ENCODE measurements around the gene IZUMO1.
"Not testable (repeated sequence)": the region's sequence is repeated elsewhere in the genome, so short reads cannot be mapped to it uniquely, and the experiment has no call there.

IZUMO1 gene

DNA sequence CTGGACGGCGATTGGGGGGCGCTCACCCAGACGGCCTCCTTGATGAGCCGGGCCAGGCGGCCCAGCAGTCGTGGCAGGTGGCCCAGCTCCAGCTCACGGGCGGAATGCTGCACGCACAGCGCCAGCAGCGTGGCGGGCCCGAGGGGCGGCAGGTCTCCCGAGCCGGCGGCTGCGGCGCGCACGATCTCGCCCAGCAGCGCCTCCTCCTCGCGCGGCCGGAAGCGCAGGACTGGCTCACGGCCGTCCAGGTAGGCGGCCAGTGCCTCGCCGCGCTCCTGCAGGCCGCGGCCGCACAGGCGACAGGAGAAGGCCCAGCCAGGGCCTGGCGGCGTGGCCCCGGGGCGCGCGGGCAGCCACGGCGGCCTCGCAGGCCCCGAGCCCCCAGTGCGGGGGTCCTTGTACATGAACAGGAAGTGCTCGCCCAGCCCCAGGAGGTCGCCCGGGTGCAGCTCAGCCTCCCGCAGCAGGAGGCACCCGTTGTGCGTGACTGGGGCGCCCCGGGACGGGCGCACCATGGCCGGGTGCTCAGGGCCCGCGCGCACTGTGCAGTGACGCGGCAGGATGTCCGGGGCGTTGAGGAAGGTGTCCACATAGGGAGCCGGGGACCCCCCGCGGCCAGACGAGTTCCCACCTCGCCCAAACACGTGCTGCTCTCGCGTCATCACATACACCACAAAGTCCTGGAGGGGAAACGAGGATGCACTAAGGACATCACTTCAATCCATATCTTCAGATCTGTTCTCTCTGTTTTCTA is 17.6 kb downstream of the IZUMO1 start:
- no peak for DNase-seq (ENCODE audit: insufficient read length)
- FAIRE-seq, result no peak
- no peak for TF ChIP-seq TAF1 (IDR thresholded peaks at IDR 0.05; ENCODE audit: borderline replicate concordance, low read depth, low read length)
- TF ChIP-seq POLR2AphosphoS5 (IDR thresholded peaks at IDR 0.05; ENCODE audit: low read depth, low read length), result no peak
- TF ChIP-seq POLR2A (IDR thresholded peaks at IDR 0.05; ENCODE audit: low read depth, low read length), result no peak

DNA sequence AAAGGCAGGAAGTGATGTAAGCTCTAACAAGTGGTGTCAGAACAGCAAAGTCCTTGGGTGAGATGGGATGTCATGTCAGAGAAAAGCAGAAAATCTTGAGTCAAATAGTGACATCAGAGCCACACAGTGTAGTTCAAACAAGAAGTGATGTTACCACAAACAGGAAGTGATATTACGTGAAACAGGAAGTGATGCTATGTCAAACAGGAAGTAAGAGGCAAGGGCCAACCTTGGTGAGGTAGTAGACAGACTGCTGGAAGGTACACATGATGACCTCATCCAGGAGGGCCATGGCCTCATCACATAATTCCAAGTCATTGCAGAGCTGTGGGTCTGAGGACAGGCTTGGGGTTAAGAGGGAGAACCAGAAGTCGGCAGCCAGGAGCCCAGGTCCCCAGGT is 20.2 kb downstream of the IZUMO1 start:
- FAIRE-seq, result no peak
- TF ChIP-seq TAF1 (IDR thresholded peaks at IDR 0.05; ENCODE audit: borderline replicate concordance, low read depth, low read length) (no peak), POLR2AphosphoS5 (IDR thresholded peaks at IDR 0.05; ENCODE audit: low read depth, low read length) (no peak), POLR2A (IDR thresholded peaks at IDR 0.05; ENCODE audit: low read depth, low read length) (no peak)
- no peak for DNase-seq (ENCODE audit: insufficient read length)

DNA sequence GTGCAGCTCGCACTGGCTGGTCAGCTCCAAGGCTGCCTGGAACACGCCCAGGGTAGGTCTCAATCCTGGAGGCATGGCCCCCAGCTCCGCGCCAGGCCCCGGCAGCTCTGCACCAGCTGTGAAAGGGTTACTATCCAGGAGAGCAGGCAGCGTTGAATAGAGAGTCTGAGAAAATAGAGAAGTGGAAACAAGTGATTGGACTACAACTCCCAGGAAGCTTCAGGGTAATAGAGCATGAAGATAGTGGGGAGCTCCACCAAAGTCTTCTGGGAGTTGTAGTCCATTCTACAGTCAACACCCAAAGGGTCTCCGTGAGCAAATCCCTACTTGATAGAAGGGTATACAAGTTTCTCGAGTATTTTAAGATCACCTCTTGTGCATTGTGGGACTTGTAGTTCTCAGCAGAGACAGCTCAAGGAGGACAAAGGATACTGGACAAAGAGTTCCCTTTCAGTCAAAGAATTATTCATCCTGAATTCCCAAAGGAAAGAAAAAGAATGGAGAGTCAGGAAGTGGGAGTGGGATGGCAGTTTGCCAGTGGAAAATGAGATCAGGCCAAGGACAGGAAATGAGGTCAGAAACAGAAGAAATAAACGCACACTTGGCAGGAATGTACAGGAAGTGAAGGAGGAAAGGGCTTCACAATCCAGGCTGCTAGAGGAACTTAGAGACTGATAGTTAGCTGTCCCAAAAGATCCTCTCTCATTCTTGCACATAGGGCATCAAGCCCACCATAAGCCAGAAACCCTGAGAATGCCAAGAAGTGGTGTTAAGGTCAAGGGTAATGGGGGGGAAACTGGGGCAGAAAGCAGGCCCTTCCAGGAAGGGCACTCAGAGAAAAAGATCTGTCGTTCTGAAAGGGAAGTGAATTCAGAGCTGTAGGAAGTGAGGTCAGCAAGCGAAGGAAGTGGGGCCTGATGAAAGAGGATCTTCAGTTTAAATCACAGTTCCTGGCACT is 21.6 kb downstream of the IZUMO1 start:
- FAIRE-seq, result no peak
- no peak for TF ChIP-seq POLR2AphosphoS5 (IDR thresholded peaks at IDR 0.05; ENCODE audit: low read depth, low read length)
- TF ChIP-seq POLR2A (IDR thresholded peaks at IDR 0.05; ENCODE audit: low read depth, low read length), result no peak
- TF ChIP-seq TAF1 (IDR thresholded peaks at IDR 0.05; ENCODE audit: borderline replicate concordance, low read depth, low read length), result no peak
- DNase-seq (ENCODE audit: insufficient read length), result no peak

GRCh38 chr19:48722196-48722708 is 24.5 kb downstream of the IZUMO1 start:
- FAIRE-seq (no peak), DNase-seq (ENCODE audit: insufficient read length) (no peak)
- TF ChIP-seq POLR2A (IDR thresholded peaks at IDR 0.05; ENCODE audit: low read depth, low read length), result no peak
- no peak for TF ChIP-seq POLR2AphosphoS5 (IDR thresholded peaks at IDR 0.05; ENCODE audit: low read depth, low read length)

- FAIRE-seq (peak; percentile 98), DNase-seq (ENCODE audit: insufficient read length) (peak; percentile 97)
- TF ChIP-seq TAF1 (IDR thresholded peaks at IDR 0.05; ENCODE audit: borderline replicate concordance, low read depth, low read length) (no peak), POLR2A (IDR thresholded peaks at IDR 0.05; ENCODE audit: low read depth, low read length) (peak; percentile 47; the same call in 1 of the 2 replicates)
Measured at GRCh38 chr19:48720613-48721296, 26.0 kb downstream of the IZUMO1 start.

DNA sequence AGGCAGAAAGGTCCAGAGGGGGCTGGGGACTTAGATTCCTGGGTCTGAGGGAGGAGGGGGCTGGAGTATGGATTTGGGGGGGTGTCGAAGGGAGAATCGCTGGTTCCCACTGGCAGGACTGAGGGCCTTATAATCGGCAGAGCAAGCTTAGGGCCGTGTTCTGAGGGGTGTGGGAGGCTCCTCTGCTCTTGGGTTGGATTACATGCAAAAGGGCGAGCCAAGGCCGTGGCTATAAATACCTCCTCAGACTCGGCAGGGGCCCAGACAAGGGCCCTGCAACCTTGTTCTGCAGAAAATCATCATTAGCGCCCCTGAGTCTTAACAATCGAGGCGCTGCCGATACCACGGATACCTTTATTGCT is 26.5 kb downstream of the IZUMO1 start:
- TF ChIP-seq POLR2A (IDR thresholded peaks at IDR 0.05; ENCODE audit: low read depth, low read length), result no peak
- no peak for TF ChIP-seq POLR2AphosphoS5 (IDR thresholded peaks at IDR 0.05; ENCODE audit: low read depth, low read length)
- no peak for TF ChIP-seq TAF1 (IDR thresholded peaks at IDR 0.05; ENCODE audit: borderline replicate concordance, low read depth, low read length)
- FAIRE-seq (no peak), DNase-seq (ENCODE audit: insufficient read length) (no peak)

DNA sequence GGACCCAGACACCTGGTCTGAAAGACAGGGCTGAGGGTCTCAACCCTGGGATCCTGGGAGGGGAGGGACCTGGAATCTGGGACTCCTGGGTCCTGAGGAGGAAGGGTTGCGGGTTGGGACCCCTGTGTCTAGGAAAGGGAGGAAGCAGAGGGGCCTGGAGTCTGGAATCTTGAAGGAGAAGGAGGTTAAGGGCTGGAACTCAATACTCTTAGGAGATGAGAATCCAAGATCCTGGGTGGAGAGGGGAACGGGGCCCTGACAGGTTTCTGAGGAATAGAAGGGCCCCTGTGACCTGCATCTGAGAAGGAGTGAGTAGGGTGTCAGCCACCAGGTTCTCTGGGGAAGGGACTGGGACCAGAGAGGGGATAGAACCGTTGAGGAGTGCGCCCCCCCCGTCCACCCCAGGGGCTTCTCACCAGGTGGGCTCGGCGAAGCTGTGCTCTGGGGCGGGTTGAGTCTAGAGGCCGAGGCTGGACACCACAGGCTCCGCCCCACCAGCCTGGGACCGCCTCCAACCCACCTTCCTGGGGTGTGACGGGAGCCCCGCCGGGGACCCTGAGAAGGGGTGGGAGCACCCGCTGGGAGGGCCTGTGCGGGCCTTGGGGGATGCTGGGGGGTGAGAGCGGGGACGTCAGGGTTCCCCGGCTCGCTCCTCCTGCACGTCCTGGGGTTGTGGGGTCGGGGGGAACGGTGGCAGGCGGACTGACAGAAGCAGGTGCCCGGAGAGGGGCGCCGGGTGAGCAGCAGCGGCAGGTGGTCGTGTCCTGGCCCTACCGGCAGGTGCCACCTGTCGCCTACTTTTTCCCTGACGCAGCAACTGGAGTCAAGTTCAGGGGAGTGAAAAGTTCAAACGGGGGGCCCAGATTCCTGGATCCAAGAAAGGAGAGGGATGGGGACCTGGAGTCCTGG is 27.2 kb downstream of the IZUMO1 start, which contains the start of gene MAMSTR:
MAMSTR (minus strand) TSS at position 463 of the 909 bp plus-strand sequence. CDS start 694 bp downstream, outside the sequence.
- no peak for FAIRE-seq
- TF ChIP-seq POLR2A (IDR thresholded peaks at IDR 0.05; ENCODE audit: low read depth, low read length) (no peak), TAF1 (IDR thresholded peaks at IDR 0.05; ENCODE audit: borderline replicate concordance, low read depth, low read length) (no peak), POLR2AphosphoS5 (IDR thresholded peaks at IDR 0.05; ENCODE audit: low read depth, low read length) (no peak)
- no peak for DNase-seq (ENCODE audit: insufficient read length)

DNA sequence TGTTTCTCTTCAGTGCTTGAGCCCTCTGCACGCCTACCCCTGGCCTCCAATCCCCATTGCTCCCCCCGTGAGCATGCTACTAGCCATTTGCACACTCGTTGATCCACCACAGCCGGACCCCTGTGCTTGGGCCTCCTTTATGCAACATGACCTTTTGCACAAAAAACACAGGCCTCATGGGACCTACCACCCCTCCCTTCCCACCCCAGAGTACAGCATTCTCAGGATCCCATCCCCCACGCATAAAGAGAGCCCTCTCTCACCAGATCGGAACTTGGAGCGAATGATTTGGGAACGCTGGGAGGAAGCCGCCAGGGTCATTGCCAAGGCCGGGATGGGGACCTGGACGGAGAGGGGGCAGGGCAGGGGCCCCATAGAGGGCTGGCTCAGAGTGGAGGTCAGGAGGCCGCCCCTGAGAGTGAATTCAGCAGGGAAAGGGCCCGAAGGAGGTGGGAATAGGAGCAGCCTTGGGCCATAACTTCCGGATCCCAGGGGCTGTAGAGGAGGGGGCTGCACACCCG is 27.9 kb downstream of the IZUMO1 start:
- FAIRE-seq (no peak), DNase-seq (ENCODE audit: insufficient read length) (no peak)
- TF ChIP-seq POLR2A (IDR thresholded peaks at IDR 0.05; ENCODE audit: low read depth, low read length), result no peak
- no peak for TF ChIP-seq TAF1 (IDR thresholded peaks at IDR 0.05; ENCODE audit: borderline replicate concordance, low read depth, low read length)
- TF ChIP-seq POLR2AphosphoS5 (IDR thresholded peaks at IDR 0.05; ENCODE audit: low read depth, low read length), result no peak

DNA sequence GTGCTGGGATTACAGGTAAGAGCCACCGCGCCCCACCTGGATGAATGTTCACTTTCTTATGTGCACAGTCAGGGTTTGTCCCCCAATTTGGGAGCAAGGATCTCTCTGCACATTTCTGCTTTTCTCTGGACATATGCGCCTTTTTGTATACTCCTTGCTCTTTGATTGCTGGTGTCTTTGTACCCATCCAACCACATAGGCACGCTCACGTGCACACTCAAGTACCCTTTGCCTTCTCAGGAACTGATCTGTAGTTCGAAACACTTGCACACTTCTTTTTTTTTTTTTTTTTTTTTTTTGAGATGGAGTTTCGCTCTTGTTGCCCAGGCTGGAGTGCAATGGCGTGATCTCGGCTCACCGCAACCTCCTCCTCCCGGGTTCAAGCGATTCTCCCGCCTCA is 28.6 kb downstream of the IZUMO1 start:
- not testable (repeated sequence) for FAIRE-seq; DNase-seq (ENCODE audit: insufficient read length)

GRCh38 chr19:48716562-48717291 is 30.0 kb downstream of the IZUMO1 start:
- no peak for TF ChIP-seq TAF1 (IDR thresholded peaks at IDR 0.05; ENCODE audit: borderline replicate concordance, low read depth, low read length)
- no peak for TF ChIP-seq POLR2AphosphoS5 (IDR thresholded peaks at IDR 0.05; ENCODE audit: low read depth, low read length)
- no peak for TF ChIP-seq POLR2A (IDR thresholded peaks at IDR 0.05; ENCODE audit: low read depth, low read length)
- FAIRE-seq, result no peak
- no peak for DNase-seq (ENCODE audit: insufficient read length)

All from GM12892 (cell line).